GM13976 (cell line): ENCODE results near the gene AGMAT.

Experiments used
- DNase-seq: peaks from one replicate; pipeline ENCODE4 v3.0.0; 2012; ENCODE audit warnings: low spot score
- CTCF ChIP-seq: IDR thresholded peaks from 2 replicates; pipeline ENCODE4 v1.5.1; 2012; ENCODE audit warnings: borderline replicate concordance, mild to moderate bottlenecking; ENCODE audit not compliant: insufficient read depth; ENCODE audit errors: extremely low read depth, missing control alignments, control extremely low read depth
- in situ Hi-C: fragments of 300-500 bp; cut with MboI; formaldehyde crosslinking; loops from one replicate; pipeline ENCODE4 v1.12.0; 2022; ENCODE audit warnings: low sequenced_read_pairs, mixed read lengths, inconsistent platforms; ENCODE audit not compliant: unreplicated experiment

The AGMAT gene

GRCh38 chr1:15524283-15525049 lies 60.4 kb downstream of the AGMAT start:
- in situ Hi-C loops, result no loop called here
- no peak for TF ChIP-seq CTCF
- DNase-seq, result peak; percentile 97

- DNase-seq, result no peak
- in situ Hi-C loops, result no loop called here
- no peak for TF ChIP-seq CTCF
Measured at GRCh38 chr1:15524021-15524282, 60.9 kb downstream of the AGMAT start, which contains the start of gene CASP9. Gene CASP9, minus strand, starts transcription at chr1:15524215. Its CDS starts 15 bp downstream, at chr1:15524200.

- no peak for DNase-seq
- TF ChIP-seq CTCF, result no peak
- in situ Hi-C loops, result no loop called here
Measured at GRCh38 chr1:15523104-15524020, 61.5 kb downstream of the AGMAT start.

GRCh38 chr1:15522551-15522950 lies 62.3 kb downstream of the AGMAT start:
- no peak for TF ChIP-seq CTCF
- in situ Hi-C loops, result no loop called here
- no peak for DNase-seq
